ENCODE measurements around the gene LOXHD1.

The LOXHD1 gene

DNA sequence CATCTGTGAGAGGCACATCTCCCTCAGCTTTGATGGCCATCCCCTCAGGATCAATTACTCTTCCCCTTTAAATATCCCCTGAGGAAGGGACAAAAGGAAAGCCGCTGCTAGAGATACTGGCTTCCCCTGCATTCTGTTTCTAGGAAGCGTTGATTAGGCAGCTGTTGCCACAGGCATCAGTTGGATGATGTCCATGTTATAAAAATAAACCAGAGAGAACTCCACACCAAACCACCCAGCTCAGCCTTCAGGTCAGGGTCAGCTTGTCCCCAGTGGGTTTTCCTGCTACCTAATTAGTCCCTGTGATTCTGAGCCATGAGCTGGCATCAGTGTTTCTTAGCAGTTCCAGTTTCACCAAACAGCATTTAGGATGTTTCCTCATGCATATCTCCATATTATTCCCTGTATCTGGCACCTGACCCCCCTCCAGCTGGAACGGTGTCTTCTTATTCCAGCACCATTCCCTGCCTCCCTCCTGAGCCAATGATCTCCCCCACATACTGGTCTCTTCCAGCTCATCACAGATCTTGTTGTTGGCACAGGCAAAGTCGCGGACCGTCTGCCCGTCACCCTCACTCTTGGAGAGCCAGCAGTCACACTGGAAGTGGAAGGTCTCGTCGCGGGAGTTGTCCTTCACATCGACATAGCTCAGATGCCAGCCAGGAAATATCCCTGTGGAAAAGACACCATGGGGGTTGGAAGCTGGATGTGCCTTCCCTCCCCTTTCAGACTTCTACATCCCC is 168.4 kb downstream of the LOXHD1 start:
- TF ChIP-seq CTCF (IDR thresholded peaks at IDR 0.05; ENCODE audit: control insufficient read depth, insufficient read depth, low read depth, low read length, missing control alignments): no peak
- DNase-seq (ENCODE audit: low read depth): no peak
- H3K4me3 ChIP-seq (ENCODE audit: control insufficient read depth, low read depth, low read length): no peak overlapping the region

DNA sequence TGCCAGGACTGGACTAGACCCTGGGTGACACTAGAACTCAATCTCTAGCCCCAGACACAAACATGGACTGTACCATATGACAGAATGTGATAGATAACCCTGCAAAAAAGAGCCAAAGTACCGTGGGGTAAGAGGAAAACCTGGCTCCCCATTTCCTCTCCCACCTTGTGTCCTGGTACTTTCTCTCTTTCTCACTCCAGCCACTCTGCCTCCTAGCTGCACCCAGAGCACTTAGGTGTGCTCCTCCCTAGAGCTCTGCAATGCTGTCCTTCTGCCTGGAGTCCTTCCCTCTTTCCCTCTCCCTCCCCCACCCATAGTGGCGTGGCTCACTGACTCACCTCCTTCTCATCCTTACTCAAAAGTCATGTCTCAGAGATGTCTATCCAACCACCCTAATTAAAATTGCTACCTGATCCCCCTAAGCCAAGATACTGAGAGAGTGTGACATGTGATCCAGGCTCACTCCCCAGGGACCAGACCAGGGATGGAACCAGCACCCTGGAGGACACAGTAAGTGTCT is 171.3 kb downstream of the LOXHD1 start:
- no peak overlapping the region for H3K4me3 ChIP-seq (ENCODE audit: control insufficient read depth, low read depth, low read length)
- DNase-seq (ENCODE audit: low read depth): no peak
- TF ChIP-seq CTCF (IDR thresholded peaks at IDR 0.05; ENCODE audit: control insufficient read depth, insufficient read depth, low read depth, low read length, missing control alignments): no peak

GRCh38 chr18:46484971-46485370 is 172.0 kb downstream of the LOXHD1 start:
- no peak for TF ChIP-seq CTCF (IDR thresholded peaks at IDR 0.05; ENCODE audit: control insufficient read depth, insufficient read depth, low read depth, low read length, missing control alignments)
- DNase-seq (ENCODE audit: low read depth): no peak
- H3K4me3 ChIP-seq (ENCODE audit: control insufficient read depth, low read depth, low read length): no peak overlapping the region

GRCh38 chr18:46482831-46483230 is 174.2 kb downstream of the LOXHD1 start:
- DNase-seq (ENCODE audit: low read depth): no peak
- TF ChIP-seq CTCF (IDR thresholded peaks at IDR 0.05; ENCODE audit: control insufficient read depth, insufficient read depth, low read depth, low read length, missing control alignments): no peak

GRCh38 chr18:46481847-46482245 is 175.2 kb downstream of the LOXHD1 start:
- H3K4me3 ChIP-seq (ENCODE audit: control insufficient read depth, low read depth, low read length): no peak overlapping the region
- no peak for TF ChIP-seq CTCF (IDR thresholded peaks at IDR 0.05; ENCODE audit: control insufficient read depth, insufficient read depth, low read depth, low read length, missing control alignments)
- DNase-seq (ENCODE audit: low read depth): no peak

More at GRCh38 chr18:46482831-46483230, 174.2 kb downstream of the LOXHD1 start:
- no peak overlapping the region for H3K4me3 ChIP-seq (ENCODE audit: control insufficient read depth, low read depth, low read length)

DNA sequence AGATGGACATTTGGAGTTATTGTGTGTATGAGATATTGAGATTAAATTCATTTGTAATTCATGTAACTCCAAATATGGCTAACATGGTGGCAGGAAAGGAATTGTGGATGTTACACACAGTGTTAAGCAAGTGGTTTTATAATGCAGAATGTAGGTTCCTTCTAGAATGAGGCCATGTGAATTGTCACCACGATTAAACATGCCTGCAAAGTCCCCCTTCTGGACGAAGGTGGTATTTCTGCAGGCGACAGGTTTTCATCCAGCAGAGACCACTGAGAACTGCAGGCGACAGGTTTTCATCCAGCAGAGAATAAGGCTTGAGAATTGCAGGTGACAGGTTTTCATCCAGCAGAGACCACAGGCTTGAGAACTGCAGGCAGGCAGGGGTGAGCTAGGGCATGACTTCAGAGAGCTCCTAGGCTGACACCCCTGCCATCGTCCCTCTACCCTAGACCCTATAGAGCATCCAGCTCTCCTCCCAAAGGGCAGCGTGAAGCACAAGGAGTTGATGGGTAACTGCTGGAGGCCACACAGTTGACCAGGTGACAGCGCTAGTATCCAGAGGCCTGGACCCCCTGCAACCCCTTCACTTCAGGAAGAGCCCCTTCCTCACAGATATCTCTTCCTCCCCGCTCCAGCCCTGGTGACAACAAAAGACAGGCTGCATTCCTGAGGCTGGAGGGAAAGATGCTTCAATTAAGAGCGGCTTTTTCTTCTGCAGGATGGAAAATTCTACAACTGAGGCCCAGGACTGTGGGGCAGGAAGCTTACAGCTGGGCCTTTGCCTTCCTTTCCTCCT is 175.8 kb downstream of the LOXHD1 start:
- DNase-seq (ENCODE audit: low read depth): peak; percentile 11
- TF ChIP-seq CTCF (IDR thresholded peaks at IDR 0.05; ENCODE audit: control insufficient read depth, insufficient read depth, low read depth, low read length, missing control alignments): peak; percentile 74
- no peak overlapping the region for H3K4me3 ChIP-seq (ENCODE audit: control insufficient read depth, low read depth, low read length)
